MM.1S (cell line): Measurements from ENCODE around the gene DVL1.

ENCODE experiments used
- CTCF ChIP-seq: fragments of 300-600 bp; sonication (generic); IDR thresholded peaks from 2 replicates; pipeline ENCODE4 v1.5.1; 2016; ENCODE audit warnings: antibody characterized with exemption, low read length, mixed read lengths
- EZH2phosphoT487 ChIP-seq: fragments of 300-600 bp; sonication (generic); IDR thresholded peaks from 2 replicates; pipeline ENCODE4 v1.6.1; 2018; ENCODE audit warnings: antibody characterized with exemption, low read length

- TF ChIP-seq CTCF (no peak), EZH2phosphoT487 (no peak)
Observed at GRCh38 chr1:1335283-1335682, 13.9 kb downstream of the DVL1 start.
